RWPE2 (cell line): Measurements from ENCODE around the gene SSH3.

Experiments used
- ATAC-seq: fragments of 200-7000 bp; cut with Tn5 transposase; 3 replicates; pipeline ENCODE4 v1.9.1; 2021; ENCODE audit warnings: low read depth
- DNase-seq: peaks from one replicate; pipeline ENCODE4 v3.0.0-alpha.2; 2020; ENCODE audit warnings: low spot score
- H3K27ac ChIP-seq: fragments of 450-650 bp; 2 replicates; pipeline ENCODE4 v1.5.1; 2017; ENCODE audit warnings: mild to moderate bottlenecking; ENCODE audit not compliant: poor library complexity, severe bottlenecking
- H3K27me3 ChIP-seq: fragments of 250-450 bp; sonication (Bioruptor Pico); 2 replicates; pipeline ENCODE4 v1.5.1; 2021; ENCODE audit warnings: mild to moderate bottlenecking, moderate library complexity; ENCODE audit not compliant: insufficient read depth, poor library complexity, severe bottlenecking
- H3K36me3 ChIP-seq: fragments of 250-450 bp; sonication (Bioruptor Pico); 2 replicates; pipeline ENCODE4 v1.5.1; 2020; ENCODE audit warnings: low read depth, mild to moderate bottlenecking, moderate library complexity
- H3K4me1 ChIP-seq: fragments of 250-450 bp; sonication (Bioruptor Pico); 2 replicates; pipeline ENCODE4 v1.5.1; 2021; ENCODE audit warnings: mild to moderate bottlenecking, moderate library complexity; ENCODE audit not compliant: insufficient read depth, poor library complexity, severe bottlenecking
- H3K4me3 ChIP-seq: fragments of 250-450 bp; sonication (Bioruptor Pico); 2 replicates; pipeline ENCODE4 v1.5.1; 2021; ENCODE audit warnings: mild to moderate bottlenecking, moderate library complexity; ENCODE audit not compliant: severe bottlenecking
- H3K9me3 ChIP-seq: fragments of 250-450 bp; sonication (Bioruptor Pico); 2 replicates; pipeline ENCODE4 v1.5.1; 2021; ENCODE audit warnings: mild to moderate bottlenecking, moderate library complexity; ENCODE audit not compliant: severe bottlenecking
- TF ChIP-seq, protein P1 (sequence below): fragments of 450-650 bp; IDR thresholded peaks from one replicate; pipeline ENCODE4 v1.5.1; 2017; ENCODE audit warnings: mild to moderate bottlenecking, moderate library complexity; ENCODE audit not compliant: poor library complexity, severe bottlenecking

The SSH3 gene

DNA sequence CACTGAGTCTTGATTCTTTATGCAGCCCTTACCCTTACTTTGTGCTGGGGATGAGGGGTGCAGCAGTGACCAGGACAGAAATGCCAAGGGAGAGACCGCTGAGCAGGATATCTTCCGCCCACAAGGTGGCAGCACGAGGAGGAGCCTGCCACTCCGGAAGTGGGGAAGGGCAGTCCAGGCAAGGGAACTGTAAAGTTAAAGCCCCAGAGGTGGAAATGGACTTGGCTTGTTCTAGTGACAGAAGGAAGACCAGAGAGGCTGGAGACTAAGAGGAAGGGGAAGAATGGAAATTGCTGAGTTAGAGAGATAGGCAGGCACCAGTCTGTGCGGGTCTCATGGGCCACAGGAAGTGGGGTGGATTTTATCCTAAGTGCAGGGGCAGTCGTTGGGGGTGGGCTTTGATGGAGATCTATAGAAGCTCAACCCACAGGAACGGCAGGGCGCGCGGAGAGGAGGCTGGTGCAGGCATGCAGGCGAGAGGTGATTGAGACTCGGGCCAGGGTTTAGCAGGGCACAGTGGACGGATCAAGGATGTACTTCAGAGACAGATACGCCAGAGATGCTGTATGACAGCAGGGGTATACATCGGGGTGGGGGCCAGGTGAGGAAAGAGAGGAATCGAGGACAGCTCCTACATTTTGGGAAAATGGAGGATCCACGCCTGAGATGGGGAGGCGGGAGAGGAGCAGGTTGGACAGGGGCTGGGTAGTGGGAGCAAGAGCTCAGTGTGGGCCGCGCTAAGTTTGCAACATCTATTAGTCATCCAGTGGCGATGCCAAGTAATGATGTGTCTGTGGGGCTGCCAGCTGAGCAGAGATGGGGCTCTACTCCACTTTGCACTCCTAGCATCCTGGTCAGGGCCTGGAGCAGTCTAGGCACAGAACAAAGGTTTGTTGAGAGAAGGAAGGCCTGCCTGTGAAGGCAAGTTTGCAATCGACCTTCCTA, 40.3 kb upstream of the SSH3 start:
- H3K4me1 ChIP-seq: peaks cover 21% of the 10 kb centered on the region
- H3K9me3 ChIP-seq: no peaks in the 10 kb centered on the region
- ATAC-seq: peak; percentile 71
- H3K36me3 ChIP-seq: peaks cover 4% of the 10 kb centered on the region
- no peak overlapping the region for H3K4me3 ChIP-seq
- TF ChIP-seq, protein P1, sequence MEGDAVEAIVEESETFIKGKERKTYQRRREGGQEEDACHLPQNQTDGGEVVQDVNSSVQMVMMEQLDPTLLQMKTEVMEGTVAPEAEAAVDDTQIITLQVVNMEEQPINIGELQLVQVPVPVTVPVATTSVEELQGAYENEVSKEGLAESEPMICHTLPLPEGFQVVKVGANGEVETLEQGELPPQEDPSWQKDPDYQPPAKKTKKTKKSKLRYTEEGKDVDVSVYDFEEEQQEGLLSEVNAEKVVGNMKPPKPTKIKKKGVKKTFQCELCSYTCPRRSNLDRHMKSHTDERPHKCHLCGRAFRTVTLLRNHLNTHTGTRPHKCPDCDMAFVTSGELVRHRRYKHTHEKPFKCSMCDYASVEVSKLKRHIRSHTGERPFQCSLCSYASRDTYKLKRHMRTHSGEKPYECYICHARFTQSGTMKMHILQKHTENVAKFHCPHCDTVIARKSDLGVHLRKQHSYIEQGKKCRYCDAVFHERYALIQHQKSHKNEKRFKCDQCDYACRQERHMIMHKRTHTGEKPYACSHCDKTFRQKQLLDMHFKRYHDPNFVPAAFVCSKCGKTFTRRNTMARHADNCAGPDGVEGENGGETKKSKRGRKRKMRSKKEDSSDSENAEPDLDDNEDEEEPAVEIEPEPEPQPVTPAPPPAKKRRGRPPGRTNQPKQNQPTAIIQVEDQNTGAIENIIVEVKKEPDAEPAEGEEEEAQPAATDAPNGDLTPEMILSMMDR: peak; percentile 93
- no peaks in the 10 kb centered on the region for H3K27me3 ChIP-seq
- DNase-seq: peak; percentile 81
- peak overlapping the region; percentile 57 for H3K27ac ChIP-seq

DNA sequence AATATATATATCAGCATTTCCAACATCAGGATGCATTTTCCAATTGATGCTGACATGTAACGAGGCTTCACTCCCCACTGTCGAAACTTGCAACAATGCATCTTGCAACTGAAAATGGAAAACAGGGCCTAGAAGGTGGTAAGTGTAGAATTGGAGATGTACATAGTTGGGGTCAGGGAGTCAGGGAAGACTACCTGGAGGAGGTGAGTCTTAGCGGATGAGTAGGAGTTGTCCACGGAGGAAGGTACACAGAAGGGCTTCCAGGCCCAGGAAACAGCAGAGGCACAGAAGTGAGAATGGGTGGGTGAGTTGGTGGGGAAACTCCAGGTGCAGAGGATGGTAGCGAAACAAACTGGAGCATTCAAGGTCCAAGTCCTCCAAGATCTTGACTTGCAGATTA, 39.1 kb upstream of the SSH3 start:
- no peak for ATAC-seq
- Histone ChIP-seq H3K9me3 (no peaks in the 10 kb centered on the region), H3K4me3 (no peak overlapping the region), H3K36me3 (peaks cover 16% of the 10 kb centered on the region), H3K4me1 (peaks cover 32% of the 10 kb centered on the region), H3K27me3 (no peaks in the 10 kb centered on the region), H3K27ac (peak overlapping the region; percentile 57)
- TF ChIP-seq, protein P1: no peak
- no peak for DNase-seq

DNA sequence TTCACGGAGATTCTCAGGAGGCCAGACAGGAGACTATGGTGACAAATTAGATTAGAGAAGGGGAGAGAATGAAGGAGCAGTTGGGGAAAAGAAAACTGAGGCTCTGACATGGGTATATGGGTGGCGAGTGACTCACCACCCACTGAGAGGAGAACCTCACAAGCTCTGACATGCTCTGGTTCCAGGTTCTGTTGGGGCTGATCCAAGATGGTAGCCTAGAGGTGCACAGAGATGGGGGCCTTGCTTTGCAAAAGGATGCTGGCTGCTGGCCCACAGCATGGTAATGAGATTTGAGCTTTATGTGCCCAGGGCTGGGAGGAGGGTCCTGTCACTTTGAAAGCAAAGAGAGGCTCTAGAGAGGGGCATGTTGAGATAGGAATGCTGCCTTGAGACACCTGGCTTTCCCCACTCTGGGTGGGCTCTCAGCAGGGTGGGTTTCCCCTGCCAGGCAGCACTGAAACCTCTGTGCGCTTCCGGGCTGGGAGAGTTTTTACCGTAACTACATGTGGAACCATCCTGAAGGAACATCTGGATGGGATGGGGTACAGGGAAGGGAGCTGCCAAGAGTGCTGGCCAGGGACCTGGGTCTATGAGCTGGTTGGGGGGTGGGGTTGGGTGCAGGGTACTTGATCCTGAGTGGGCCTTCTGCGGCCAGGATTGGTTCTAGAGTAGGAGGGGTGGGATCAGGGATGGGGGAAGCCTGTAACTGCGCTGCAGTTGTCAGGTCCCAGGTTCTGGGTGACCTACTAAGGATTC, 38.3 kb upstream of the SSH3 start:
- no peak for ATAC-seq
- H3K36me3 ChIP-seq: peaks cover 21% of the 10 kb centered on the region
- TF ChIP-seq, protein P1: no peak
- no peak overlapping the region for H3K4me3 ChIP-seq
- peaks cover 40% of the 10 kb centered on the region for H3K4me1 ChIP-seq
- DNase-seq: peak; percentile 42
- H3K27ac ChIP-seq: no peak overlapping the region
- H3K27me3 ChIP-seq: no peaks in the 10 kb centered on the region
- no peaks in the 10 kb centered on the region for H3K9me3 ChIP-seq

DNA sequence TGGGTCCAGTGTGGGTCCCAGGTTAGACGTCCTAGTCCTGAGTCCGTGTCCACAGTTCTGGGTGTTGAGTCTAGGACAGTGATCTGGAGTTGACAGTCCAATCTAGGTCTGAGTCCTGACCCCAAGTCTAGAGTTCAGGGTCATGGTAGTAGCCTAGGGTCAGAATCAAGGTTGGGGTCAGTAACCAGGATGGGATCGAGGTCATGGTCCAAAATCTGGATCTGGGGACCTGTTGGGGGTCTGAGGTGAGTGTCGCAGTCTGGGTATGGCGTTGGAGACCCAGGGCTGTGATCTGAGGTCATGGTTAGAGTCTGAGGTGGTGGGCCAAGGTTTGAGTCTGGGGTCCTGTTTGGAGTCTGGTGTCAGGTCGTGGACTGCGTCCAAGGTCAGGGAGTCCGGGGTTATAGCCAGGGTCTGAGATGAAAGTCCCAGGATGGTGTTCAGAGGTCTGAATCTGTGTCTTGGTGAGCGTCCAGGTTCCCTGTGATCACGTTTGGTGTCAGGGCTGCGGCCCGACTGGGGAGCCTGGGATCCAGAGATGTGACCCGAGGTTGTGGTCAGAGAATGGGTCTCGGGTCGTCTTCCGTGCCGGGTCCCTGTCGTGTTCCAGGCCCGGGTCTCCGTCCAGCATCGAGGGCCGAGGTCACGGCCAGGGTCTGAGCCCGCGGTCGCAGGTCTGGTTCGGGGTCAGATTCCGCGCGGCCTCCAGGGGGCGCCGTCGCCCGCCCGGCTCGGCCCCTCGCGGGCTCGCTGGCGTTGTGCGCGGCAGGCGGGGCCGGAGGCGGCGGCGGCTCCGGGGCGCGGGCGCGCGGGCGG, 37.5 kb upstream of the SSH3 start:
- Histone ChIP-seq H3K36me3 (peaks cover 21% of the 10 kb centered on the region), H3K27me3 (no peaks in the 10 kb centered on the region), H3K27ac (no peak overlapping the region), H3K4me3 (peak overlapping the region; percentile 97), H3K9me3 (no peaks in the 10 kb centered on the region), H3K4me1 (peaks cover 44% of the 10 kb centered on the region)
- DNase-seq (peak; percentile 47), ATAC-seq (peak; percentile 14; the same call in 1 of the 3 replicates)
- TF ChIP-seq, protein P1: peak; percentile 81
